IMR-90 (cell line): ENCODE measurements around the gene STARD3. TPM values are rescaled to one million over a fixed set of nuclear protein-coding genes. Genes with fewer than 3 reads are reported as not detected.

ENCODE experiments used
- ATAC-seq: fragments of 200-7000 bp; cut with Tn5 transposase; 2 replicates; pipeline ENCODE4 v1.9.1; 2020; ENCODE audit warnings: low read depth, mild to moderate bottlenecking, moderate library complexity
- BruUV-seq: library from RNA; stranded (reverse); fragments of 400-500 nt; replicated peaks from 2 replicates; lab custom pipeline; 2021; lab: Mats Ljungman, UMichigan
- CTCF ChIA-PET: fragments of 300-600 bp; formaldehyde crosslinking; extraction: SDS; loops from one replicate; lab custom pipeline; 2021; ENCODE audit warnings: antibody characterized with exemption; lab: Yijun Ruan, JAX
- POLR2A ChIA-PET: fragments of 300-600 bp; sonication (Branson Sonifier 250); formaldehyde crosslinking; loops from one replicate; lab custom pipeline; 2022; ENCODE audit warnings: antibody characterized with exemption; ENCODE audit not compliant: unreplicated experiment; lab: Charles Lee
- DNase-seq: peaks from one replicate; pipeline ENCODE4 v3.0.0; 2013
- H2AFZ ChIP-seq: replicated peaks from 2 replicates; pipeline ENCODE3; 2013; ENCODE audit warnings: low read length, mild to moderate bottlenecking; ENCODE audit not compliant: poor library complexity
- H2AK5ac ChIP-seq: 2 replicates; pipeline ENCODE4 v1.6.1; 2013; ENCODE audit warnings: low read depth, low read length, inconsistent platforms
- H2AK9ac ChIP-seq: replicated peaks from 2 replicates; pipeline ENCODE3; 2013; ENCODE audit warnings: mild to moderate bottlenecking, low read depth, low read length, moderate library complexity; ENCODE audit not compliant: poor library complexity
- H2BK120ac ChIP-seq: 2 replicates; pipeline ENCODE4 v1.6.1; 2013; ENCODE audit warnings: low read depth, low read length, inconsistent platforms
- H2BK15ac ChIP-seq: 3 replicates; pipeline ENCODE4 v1.6.1; 2013; ENCODE audit warnings: low read depth, low read length, inconsistent platforms
- H2BK20ac ChIP-seq: 2 replicates; pipeline ENCODE4 v1.6.1; 2013; ENCODE audit warnings: low read depth, mild to moderate bottlenecking, inconsistent platforms, low read length, moderate library complexity
- H2BK5ac ChIP-seq: 2 replicates; pipeline ENCODE4 v1.6.1; 2013; ENCODE audit warnings: mild to moderate bottlenecking, low read depth, low read length, inconsistent platforms; ENCODE audit not compliant: poor library complexity, severe bottlenecking
- H3K14ac ChIP-seq: replicated peaks from 2 replicates; pipeline ENCODE4 v1.6.1; 2013; ENCODE audit warnings: low read depth, low read length, inconsistent platforms
- H3K18ac ChIP-seq: 2 replicates; pipeline ENCODE4 v1.6.1; 2013; ENCODE audit warnings: low read depth, low read length, control low read depth
- H3K23ac ChIP-seq: 2 replicates; pipeline ENCODE4 v1.6.1; 2013; ENCODE audit warnings: low read depth, low read length, inconsistent platforms
- H3K27ac ChIP-seq: 2 replicates; pipeline ENCODE4 v1.5.1; 2013; ENCODE audit warnings: mild to moderate bottlenecking, control low read depth, low read length; ENCODE audit not compliant: insufficient read depth
- H3K27me3 ChIP-seq: 2 replicates; pipeline ENCODE4 v1.6.1; 2013; ENCODE audit warnings: low read length; ENCODE audit not compliant: control insufficient read depth, insufficient read depth
- H3K36me3 ChIP-seq: 2 replicates; pipeline ENCODE4 v1.6.1; 2013; ENCODE audit warnings: low read length, mixed read lengths; ENCODE audit not compliant: control insufficient read depth, insufficient read depth
- H3K4ac ChIP-seq: 2 replicates; pipeline ENCODE4 v1.6.1; 2013; ENCODE audit warnings: low read depth, low read length, inconsistent platforms
- H3K4me1 ChIP-seq: 2 replicates; pipeline ENCODE4 v1.6.1; 2013; ENCODE audit warnings: low read length, mixed read lengths; ENCODE audit not compliant: control insufficient read depth, insufficient read depth
- H3K4me2 ChIP-seq: 2 replicates; pipeline ENCODE4 v1.6.1; 2013; ENCODE audit warnings: low read depth, mild to moderate bottlenecking, control low read depth, low read length, moderate library complexity
- H3K4me3 ChIP-seq: 2 replicates; pipeline ENCODE4 v1.5.1; 2013; ENCODE audit warnings: low read depth, mild to moderate bottlenecking, control low read depth, low read length, moderate library complexity; ENCODE audit not compliant: insufficient read depth
- H3K56ac ChIP-seq: 2 replicates; pipeline ENCODE4 v1.6.1; 2013; ENCODE audit warnings: low read length, inconsistent platforms; ENCODE audit not compliant: insufficient read depth; ENCODE audit errors: extremely low read depth
- H3K79me1 ChIP-seq, 2 experiments: 2 replicates each; pipeline ENCODE4 v1.6.1; 2013; ENCODE audit warnings: low read length in 2 of 2, inconsistent platforms in 1 of 2, low read depth in 1 of 2
- H3K9ac ChIP-seq: 2 replicates; pipeline ENCODE4 v1.6.1; 2013; ENCODE audit warnings: low read depth, low read length, control low read depth
- H3K9me1 ChIP-seq: 2 replicates; pipeline ENCODE4 v1.6.1; 2013; ENCODE audit warnings: low read length, inconsistent platforms; ENCODE audit not compliant: insufficient read depth
- H3K9me3 ChIP-seq: 2 replicates; pipeline ENCODE4 v1.6.1; 2013; ENCODE audit warnings: low read length; ENCODE audit not compliant: control insufficient read depth, insufficient read depth
- H4K20me1 ChIP-seq: 2 replicates; pipeline ENCODE4 v1.6.1; 2013; ENCODE audit warnings: low read length, inconsistent platforms; ENCODE audit not compliant: insufficient read depth
- H4K5ac ChIP-seq: 2 replicates; pipeline ENCODE4 v1.6.1; 2013; ENCODE audit warnings: mild to moderate bottlenecking, low read depth, low read length, control low read depth
- H4K8ac ChIP-seq, 2 experiments: 2 replicates each; pipeline ENCODE4 v1.6.1; 2013; ENCODE audit warnings: low read depth in 2 of 2, low read length in 2 of 2, control low read depth in 1 of 2, inconsistent platforms in 1 of 2
- H4K91ac ChIP-seq: 2 replicates; pipeline ENCODE4 v1.6.1; 2013; ENCODE audit warnings: low read depth, low read length, inconsistent platforms; ENCODE audit not compliant: insufficient read depth
- BHLHE40 ChIP-seq: fragments of 150-350 bp; IDR thresholded peaks from 2 replicates; pipeline ENCODE4 v1.6.1; 2016; ENCODE audit warnings: mild to moderate bottlenecking, low read depth, low read length
- CEBPB ChIP-seq: IDR thresholded peaks from 2 replicates; pipeline ENCODE4 v1.6.1; 2012; ENCODE audit warnings: low read depth, low read length, improper control_type of control experiment
- CHD1 ChIP-seq: IDR thresholded peaks from 2 replicates; pipeline ENCODE4 v1.6.1; 2012; ENCODE audit warnings: low read depth, low read length, improper control_type of control experiment
- CTCF ChIP-seq: conservative IDR thresholded peaks from 2 replicates; pipeline ENCODE4 v1.5.1; 2012; ENCODE audit warnings: mild to moderate bottlenecking, low read depth, low read length, improper control_type of control experiment
- ELK1 ChIP-seq: fragments of 150-350 bp; IDR thresholded peaks from 2 replicates; pipeline ENCODE4 v1.6.1; 2016; ENCODE audit warnings: low read depth, mild to moderate bottlenecking, low read length, moderate library complexity, borderline replicate concordance
- FOS ChIP-seq: fragments of 150-350 bp; IDR thresholded peaks from 2 replicates; pipeline ENCODE4 v1.6.1; 2016; ENCODE audit warnings: low read depth, low read length
- MAFK ChIP-seq: IDR thresholded peaks from 2 replicates; pipeline ENCODE4 v1.6.1; 2012; ENCODE audit warnings: low read depth, low read length, improper control_type of control experiment
- MAZ ChIP-seq: IDR thresholded peaks from 2 replicates; pipeline ENCODE4 v1.6.1; 2012; ENCODE audit warnings: low read depth, mild to moderate bottlenecking, low read length, improper control_type of control experiment, moderate library complexity, borderline replicate concordance
- MXI1 ChIP-seq: IDR thresholded peaks from 2 replicates; pipeline ENCODE4 v1.6.1; 2012; ENCODE audit warnings: low read depth, mild to moderate bottlenecking, low read length, moderate library complexity, borderline replicate concordance
- NFE2L2 ChIP-seq: fragments of 150-350 bp; IDR thresholded peaks from 2 replicates; pipeline ENCODE4 v1.6.1; 2016; ENCODE audit warnings: low read depth, mild to moderate bottlenecking, low read length
- POLR2A ChIP-seq: IDR thresholded peaks from 2 replicates; pipeline ENCODE4 v1.6.1; 2012; ENCODE audit warnings: mild to moderate bottlenecking, low read depth, low read length
- RAD21 ChIP-seq: IDR thresholded peaks from 2 replicates; pipeline ENCODE4 v1.6.1; 2012; ENCODE audit warnings: low read length, improper control_type of control experiment
- RCOR1 ChIP-seq: IDR thresholded peaks from 2 replicates; pipeline ENCODE4 v1.6.1; 2012; ENCODE audit warnings: mild to moderate bottlenecking, low read length, improper control_type of control experiment; ENCODE audit not compliant: insufficient replicate concordance
- RFX5 ChIP-seq: IDR thresholded peaks from 2 replicates; pipeline ENCODE4 v1.8.0; 2012; ENCODE audit warnings: low read depth, mild to moderate bottlenecking, low read length, moderate library complexity
- SMC3 ChIP-seq: fragments of 150-350 bp; IDR thresholded peaks from 2 replicates; pipeline ENCODE4 v1.6.1; 2016; ENCODE audit warnings: low read depth, mild to moderate bottlenecking, antibody characterized with exemption, low read length, moderate library complexity
- USF2 ChIP-seq: fragments of 150-350 bp; IDR thresholded peaks from 2 replicates; pipeline ENCODE4 v1.6.1; 2017; ENCODE audit warnings: mild to moderate bottlenecking, antibody characterized with exemption, low read length, low read depth
- WGBS, 2 experiments: methylation state at CpG; one replicate each; pipeline versions ENCODE4 v1.1.5 to v1.1.7; 2013; ENCODE audit warnings: missing lambda C conversion rate in 2 of 2; ENCODE audit not compliant: insufficient read length in 1 of 2; ENCODE audit errors: extremely low coverage in 2 of 2; 5-methylcytosine and 5-hydroxymethylcytosine counted together
- dilution Hi-C: fragments of 300-500 bp; cut with HindIII; formaldehyde crosslinking; loops from one replicate; pipeline ENCODE4 v1.14.3; 2018; ENCODE audit warnings: low sequenced_read_pairs; ENCODE audit not compliant: unreplicated experiment
- in situ Hi-C: fragments of 300-500 bp; cut with MboI; formaldehyde crosslinking; loops from 3 replicates; pipeline ENCODE4 v1.14.3; 2019; ENCODE audit warnings: low sequenced_read_pairs, inconsistent platforms, mixed read lengths
- intact Hi-C: fragments of 100-400 bp; cut with micrococcal nuclease; formaldehyde crosslinking; loops from 2 replicates; pipeline ENCODE4 v1.10.0; 2022
- polyA plus RNA-seq, 3 experiments: library from polyadenylated mRNA; depleted of rRNA; stranded (reverse); fragments of >200 nt; gene quantifications; 2 replicates each; pipeline ENCODE4 v1.2.3, GENCODE V29; 2012; ENCODE audit warnings: low replicate concordance in 1 of 3
- total RNA-seq: library from RNA; depleted of rRNA; stranded (reverse); fragments of >200 nt; gene quantifications from 2 replicates; pipeline ENCODE4 v1.2.3, GENCODE V29; 2012

STARD3 gene
- total and polyA plus RNA-seq, 2 of the 4 experiments (the other 2 are of a cell fraction): 8.1 to 50.4 TPM

GRCh38 chr17:39674179-39674578, 37.2 kb downstream of the STARD3 start:
- POLR2A ChIA-PET: no interaction called here
- no peak overlapping the region for H3K23ac ChIP-seq
- H2BK20ac ChIP-seq: no peak overlapping the region
- no peak overlapping the region for H2BK5ac ChIP-seq
- H2AFZ ChIP-seq: no peak overlapping the region
- H3K36me3 ChIP-seq: peaks cover 4% of the 10 kb centered on the region; the same call in 1 of the 2 replicates
- H3K4me1 ChIP-seq: peaks cover 7% of the 10 kb centered on the region
- H2BK120ac ChIP-seq: no peak overlapping the region
- peaks cover 7% of the 10 kb centered on the region; the same call in 1 of the 2 replicates for H3K9me1 ChIP-seq
- no peak overlapping the region for H3K27ac ChIP-seq
- intact Hi-C loops: no loop called here
- no peak overlapping the region for H4K8ac ChIP-seq
- ATAC-seq: no peak
- no peak overlapping the region for H4K91ac ChIP-seq
- H3K18ac ChIP-seq: no peak overlapping the region
- no peak overlapping the region for H2AK5ac ChIP-seq
- dilution Hi-C loops: no loop called here
- no peaks in the 10 kb centered on the region for H4K20me1 ChIP-seq
- no peak overlapping the region for H3K14ac ChIP-seq
- no peak for DNase-seq
- H3K4me2 ChIP-seq: no peak overlapping the region
- BruUV-seq: no TSS peak
- H4K5ac ChIP-seq: no peak overlapping the region
- no peak overlapping the region for H2BK15ac ChIP-seq
- no peaks in the 10 kb centered on the region for H3K9me3 ChIP-seq
- WGBS, 2 experiments: no CpG with 5 or more reads among the region's 5 CpGs
- H3K56ac ChIP-seq: no peak overlapping the region
- CTCF ChIA-PET: no interaction called here
- TF ChIP-seq FOS (no peak), CEBPB (no peak), POLR2A (no peak), BHLHE40 (no peak), MAZ (no peak), SMC3 (no peak), NFE2L2 (no peak), USF2 (no peak), RCOR1 (no peak), CTCF (no peak), ELK1 (no peak), RFX5 (no peak), CHD1 (no peak), MXI1 (no peak), MAFK (no peak), RAD21 (no peak)
- no peaks in the 10 kb centered on the region for H3K79me1 ChIP-seq
- H3K27me3 ChIP-seq: peaks cover 29% of the 10 kb centered on the region
- no peak overlapping the region for H3K4me3 ChIP-seq
- no peak overlapping the region for H2AK9ac ChIP-seq
- H3K4ac ChIP-seq: no peak overlapping the region
- H3K9ac ChIP-seq: no peak overlapping the region
- in situ Hi-C loops: no loop called here
